Caki2 (cell line): ENCODE results near the gene NUP43. TPM values are rescaled to one million over a fixed set of nuclear protein-coding genes. Genes with fewer than 3 reads are reported as not detected.
"Not testable (repeated sequence)": the region's sequence is repeated elsewhere in the genome, so short reads cannot be mapped to it uniquely, and the experiment has no call there.

Experiments used
- DNase-seq: peaks from one replicate; pipeline ENCODE4 v3.0.0-alpha.2; 2015; ENCODE audit warnings: low read depth
- in situ Hi-C: cut with HindIII; loops from 2 replicates; pipeline ENCODE4 v1.10.0; 2016; ENCODE audit warnings: low sequenced_read_pairs, low pct_unique_long_range_greater_than_20kb, mixed read lengths
- total RNA-seq: library from RNA; depleted of rRNA; stranded (reverse); fragments of >200 nt; shearing (Covaris generic); gene quantifications from 2 replicates; pipeline ENCODE4 v1.2.3, GENCODE V29; 2014; ENCODE audit warnings: low replicate concordance; rRNA removed

NUP43 gene
- total RNA-seq, 1 experiment from 2014 or later = 28.2 TPM

DNA sequence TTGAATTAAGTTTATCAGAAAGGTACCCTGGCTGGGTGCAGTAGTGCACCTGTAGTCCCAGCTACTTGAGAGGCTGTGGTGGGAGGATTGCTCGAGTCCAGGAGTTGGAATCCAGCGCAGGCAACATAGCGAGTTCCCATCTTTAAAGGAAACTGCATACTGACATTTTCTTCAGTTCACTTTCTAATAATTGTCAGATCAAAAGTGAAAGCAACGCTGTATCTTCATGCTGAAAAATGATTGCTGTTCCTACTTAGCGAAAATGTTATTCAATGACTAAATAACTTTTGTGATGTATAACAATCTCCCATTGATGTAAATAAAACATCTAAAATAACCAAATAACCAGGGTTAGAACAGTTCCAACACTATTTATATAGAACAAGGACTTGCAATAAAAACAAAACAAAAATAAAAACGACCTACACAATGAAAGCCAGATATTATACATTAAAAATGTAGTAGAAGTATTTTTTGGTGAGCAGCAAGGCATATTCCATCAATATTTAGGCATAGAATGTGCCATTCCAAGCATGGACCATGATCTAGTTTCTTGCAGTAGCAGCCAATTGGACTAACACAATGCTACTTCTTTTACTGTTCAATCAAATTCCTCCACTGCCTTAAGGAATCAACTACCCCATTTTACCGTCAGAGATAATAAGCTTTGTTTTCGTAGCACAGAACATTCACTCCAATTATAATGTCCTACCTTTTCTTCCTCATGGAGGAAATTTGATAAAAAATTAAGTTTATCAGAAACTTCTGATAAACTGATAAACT, 30.0 kb downstream of the NUP43 start:
- in situ Hi-C loops = no loop called here
- DNase-seq = no peak

DNA sequence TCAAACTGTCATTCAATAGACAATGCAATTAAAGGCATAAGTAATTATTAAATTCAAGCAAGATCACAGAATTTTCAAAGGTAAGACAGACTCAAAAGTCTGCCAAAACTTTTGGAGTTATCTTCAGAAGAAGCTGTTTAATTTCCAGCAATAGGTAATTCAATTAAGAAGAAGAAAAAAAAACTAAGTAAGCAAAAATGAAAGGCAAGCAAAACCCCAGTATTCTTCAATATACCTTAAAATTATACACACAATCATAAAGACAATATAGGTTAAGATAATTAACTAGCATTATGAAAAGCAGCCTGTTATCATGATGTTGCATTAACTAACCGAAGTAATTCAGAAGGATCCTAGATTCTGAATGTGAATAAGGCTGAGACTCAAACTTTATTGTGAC, 31.9 kb downstream of the NUP43 start:
- DNase-seq = no peak
- in situ Hi-C loops = no loop called here

DNA sequence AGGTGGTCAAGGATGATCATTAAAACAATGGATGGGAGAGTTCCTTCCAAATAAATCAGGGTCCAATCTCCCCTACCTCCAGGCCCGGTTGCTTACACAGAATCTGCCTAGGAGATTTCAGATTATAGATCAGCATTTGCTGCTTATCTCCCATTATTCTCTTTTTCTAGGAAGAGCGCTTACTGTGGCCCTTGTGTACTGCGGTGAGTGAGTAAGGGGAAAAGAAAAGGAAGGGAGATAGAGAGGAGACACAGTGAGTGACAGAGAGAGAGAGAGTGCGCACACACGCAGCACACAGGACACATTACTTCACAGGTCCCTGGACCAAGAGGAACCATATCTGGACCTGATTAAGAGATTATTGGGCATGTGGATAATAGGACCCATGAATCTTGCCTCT, 34.6 kb downstream of the NUP43 start:
- no peak for DNase-seq
- in situ Hi-C loops = no loop called here

DNA sequence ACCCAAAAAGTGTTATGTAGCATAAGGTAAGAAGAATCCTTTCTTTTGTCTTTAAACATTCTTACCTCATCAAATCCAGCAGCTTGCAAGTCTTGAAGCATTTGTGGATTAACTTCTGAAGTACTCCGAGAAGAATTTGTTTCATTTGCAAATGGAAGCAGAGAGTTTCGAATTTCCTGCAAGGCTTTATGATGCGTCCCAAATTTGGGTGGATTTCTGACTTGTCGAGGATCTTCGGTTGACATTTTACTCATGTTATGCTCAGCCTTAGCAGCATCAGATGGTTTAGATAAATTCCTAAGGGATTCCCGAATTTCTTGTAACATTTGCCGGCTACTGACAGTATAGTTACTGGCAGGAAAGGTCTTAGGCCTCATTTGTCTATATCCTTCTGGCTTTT, 44.6 kb downstream of the NUP43 start:
- in situ Hi-C loops = no loop called here
- no peak for DNase-seq

DNA sequence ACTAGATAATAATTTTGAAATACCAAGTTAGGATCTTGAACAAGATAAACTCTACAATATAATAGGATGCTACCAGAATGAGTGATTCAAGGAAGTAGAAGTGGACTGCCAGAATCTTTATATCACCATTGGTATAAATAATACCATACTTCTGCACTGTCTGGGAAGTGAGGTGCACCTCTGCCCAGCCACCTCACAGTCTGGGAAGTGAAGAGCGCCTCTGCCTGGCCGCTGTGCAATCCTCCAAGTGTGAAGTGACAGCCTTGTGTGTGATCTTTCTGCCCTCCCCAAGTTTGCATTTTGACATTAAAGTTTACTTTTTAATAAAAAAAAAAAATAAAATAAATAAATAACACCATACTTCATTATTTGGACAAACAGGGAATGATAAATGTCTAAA, 47.2 kb downstream of the NUP43 start:
- in situ Hi-C loops = no loop called here
- DNase-seq = no peak

DNA sequence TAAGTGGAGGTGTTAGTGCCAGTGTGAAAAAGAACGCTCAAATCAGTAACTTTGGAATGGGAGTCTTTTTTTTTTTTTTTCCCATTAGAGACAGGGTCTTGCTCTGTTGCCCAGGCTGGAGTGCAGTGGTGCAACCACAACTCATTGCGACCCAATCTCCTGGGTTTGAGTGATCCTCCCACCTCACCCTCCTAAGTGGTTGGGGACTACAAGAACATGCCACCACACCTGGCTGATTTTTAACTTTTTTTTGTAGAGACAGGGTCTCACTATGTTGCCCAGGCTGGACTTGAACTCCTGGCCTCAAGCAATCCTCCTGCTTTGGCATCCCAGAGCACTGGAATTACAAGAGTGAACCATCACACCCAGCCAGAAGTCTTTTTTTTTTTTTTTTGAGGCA, 48.2 kb downstream of the NUP43 start:
- no peak for DNase-seq
- in situ Hi-C loops = no loop called here

DNA sequence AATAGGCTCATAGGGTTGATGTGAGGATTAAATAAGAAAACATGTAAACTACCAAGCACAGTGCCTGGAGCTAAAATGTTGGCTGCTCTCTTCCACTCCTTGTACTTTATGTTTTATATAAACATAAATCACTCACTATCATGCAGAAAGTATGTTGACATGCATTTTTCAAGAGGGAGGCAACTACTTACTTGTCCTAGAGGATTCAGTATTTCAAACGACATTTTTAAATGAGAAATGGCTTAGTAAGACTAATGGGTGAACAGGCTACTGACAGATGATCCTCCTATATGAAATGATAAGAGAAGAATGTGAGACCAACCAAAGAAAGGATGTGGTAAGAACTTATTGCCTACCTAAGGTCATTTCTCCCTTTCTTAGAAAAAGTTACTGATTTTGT, 49.4 kb downstream of the NUP43 start:
- DNase-seq = no peak
- in situ Hi-C loops = no loop called here

DNA sequence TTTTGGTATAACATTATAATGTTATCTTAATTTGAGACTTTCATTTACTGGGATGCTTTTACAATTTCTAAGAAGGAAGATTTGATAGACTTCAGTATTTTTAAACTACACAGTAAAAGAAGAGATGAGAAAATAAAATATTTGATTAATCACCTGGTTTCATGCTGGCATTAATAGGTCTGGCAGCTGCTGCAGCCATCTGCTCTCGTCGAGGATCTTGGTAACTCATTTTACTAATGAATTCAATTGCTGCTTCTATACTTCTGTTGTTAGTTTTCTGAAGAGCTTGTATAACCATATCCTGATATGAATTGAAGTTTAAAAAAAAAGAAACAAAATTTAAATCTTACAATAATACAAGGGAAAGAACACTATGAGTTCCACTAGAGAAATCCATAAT, 51.4 kb downstream of the NUP43 start:
- in situ Hi-C loops = no loop called here
- DNase-seq = no peak

DNA sequence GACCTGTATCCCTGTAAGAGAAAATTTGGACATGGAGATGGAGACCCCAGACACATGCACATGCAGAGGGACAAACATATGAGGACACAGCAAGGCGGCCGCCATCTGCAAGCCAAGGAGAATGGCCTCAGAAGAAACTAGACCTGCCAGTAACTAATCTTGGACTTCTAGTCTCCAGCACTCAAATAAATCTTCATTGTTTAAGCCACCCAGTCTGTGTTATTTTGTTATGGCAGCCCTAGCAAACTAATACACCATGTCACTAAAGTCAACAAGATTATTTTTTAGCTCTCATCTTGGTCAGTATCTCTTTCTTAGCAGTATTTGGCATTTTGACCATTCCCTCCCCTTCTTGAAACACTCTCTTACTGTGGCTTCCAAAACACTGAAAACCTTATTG, 55.1 kb downstream of the NUP43 start:
- in situ Hi-C loops = no loop called here
- DNase-seq = no peak

DNA sequence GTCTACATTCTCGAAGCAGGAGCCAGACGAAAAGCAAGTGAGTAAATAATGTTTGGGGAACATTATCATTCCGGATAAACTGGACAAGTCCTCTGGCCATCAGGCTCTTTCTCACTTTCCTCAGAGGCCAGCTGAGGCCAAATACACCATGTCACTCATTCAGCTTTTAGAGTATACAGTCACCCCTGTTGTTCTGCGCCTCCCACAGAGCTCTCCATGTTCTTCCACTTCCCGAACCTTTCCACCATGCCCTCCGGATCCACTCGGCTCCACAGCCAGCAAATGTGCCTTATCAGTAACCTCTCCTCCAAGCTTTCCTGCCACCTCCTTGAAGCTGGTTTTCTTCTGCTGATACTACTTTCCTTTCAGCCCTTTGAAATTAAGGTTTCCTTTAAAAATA, 60.1 kb downstream of the NUP43 start:
- in situ Hi-C loops = no loop called here
- DNase-seq = no peak

DNA sequence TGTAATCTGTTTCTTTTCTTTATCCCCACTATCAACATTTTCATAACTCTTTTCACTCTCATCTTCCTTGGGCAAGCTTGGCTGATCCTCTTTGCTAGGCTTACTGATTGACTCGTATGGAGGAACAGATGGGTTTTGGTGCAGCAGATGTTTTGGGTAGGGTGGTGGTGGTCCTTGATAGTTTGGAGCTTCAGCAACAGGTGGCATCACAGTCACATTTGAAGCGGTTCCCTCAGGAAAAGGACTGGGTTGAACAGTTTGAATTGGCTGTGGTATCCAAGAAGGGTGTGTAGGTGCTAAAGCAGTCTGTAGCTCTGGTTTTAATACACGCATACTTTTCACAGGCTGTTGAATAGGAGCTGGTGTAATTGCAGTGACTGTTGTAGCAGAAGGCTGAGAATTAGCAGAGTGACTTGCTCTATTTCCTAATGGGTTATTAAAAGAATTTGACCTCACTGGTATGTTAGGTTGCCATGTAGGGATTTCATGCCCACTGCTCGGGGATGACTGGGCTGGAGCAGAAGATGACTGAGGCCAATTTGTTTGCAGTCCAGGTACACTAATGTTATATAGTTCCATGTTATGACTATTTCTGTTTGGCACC, 63.0 kb downstream of the NUP43 start:
- no peak for DNase-seq

DNA sequence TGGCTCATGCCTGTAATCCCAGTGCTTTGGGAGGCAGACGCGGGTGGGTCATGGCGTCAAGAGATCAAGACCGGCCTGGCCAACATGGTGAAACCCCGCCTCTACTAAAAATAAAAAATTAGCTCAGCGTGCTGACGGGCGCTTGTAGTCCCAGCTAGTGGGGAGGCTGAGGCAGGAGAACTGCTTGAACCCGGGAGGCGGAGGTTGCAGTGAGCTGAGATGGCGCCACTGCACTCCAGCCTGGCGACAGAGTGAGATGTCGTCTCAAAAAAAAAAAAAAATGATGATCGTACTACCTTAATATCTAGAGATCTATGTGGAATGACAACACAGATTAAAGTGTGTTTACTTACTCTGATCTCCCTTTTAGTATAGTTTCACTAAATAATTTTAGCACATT, 64.5 kb downstream of the NUP43 start:
- DNase-seq, in situ Hi-C loops: not testable (repeated sequence)

More for the DNA sequence above, 63.0 kb downstream of the NUP43 start:
- in situ Hi-C loops = no loop called here

DNA sequence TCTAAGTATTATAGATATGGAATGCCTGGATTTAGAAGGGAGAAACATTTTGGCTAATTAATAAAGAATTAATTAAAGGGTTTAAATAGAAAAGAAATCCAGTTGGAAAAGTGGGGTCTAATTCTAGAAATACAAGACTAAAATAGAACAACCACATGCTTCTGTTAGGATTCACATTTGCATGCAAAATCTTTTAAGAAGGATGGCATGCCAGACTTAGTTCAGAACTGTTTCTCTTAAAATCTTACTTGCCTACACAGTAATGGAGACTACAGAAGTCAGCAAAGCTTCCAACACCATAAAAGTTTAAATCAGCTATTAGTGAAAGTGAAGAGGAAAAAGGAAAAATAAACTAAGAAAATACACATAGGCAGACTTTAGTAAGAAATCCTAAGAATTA, 65.1 kb downstream of the NUP43 start:
- DNase-seq = no peak
- in situ Hi-C loops = no loop called here

DNA sequence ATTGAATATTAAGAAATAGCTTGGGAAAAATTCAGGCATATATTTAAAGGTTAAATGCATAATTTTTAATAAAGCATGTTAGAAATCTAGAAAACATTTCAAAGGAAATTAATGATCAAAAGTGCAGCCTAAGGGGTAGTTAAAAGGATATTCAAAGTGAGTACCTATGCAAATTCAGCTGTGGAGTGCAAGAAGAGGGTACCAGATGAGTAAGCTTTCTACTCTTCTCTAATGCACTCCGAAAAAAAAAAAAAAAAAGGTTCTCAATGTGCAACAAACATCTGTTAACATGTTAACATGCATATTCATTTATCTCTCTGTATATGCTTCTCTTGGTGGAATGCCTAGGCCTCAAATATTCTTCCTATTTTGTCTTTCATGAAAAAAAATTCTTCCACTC, 65.8 kb downstream of the NUP43 start:
- in situ Hi-C loops = no loop called here
- no peak for DNase-seq

Other genes with a start within 250 kb of the NUP43 start
- gene PPIL4, start 200.5 kb downstream of the NUP43 start, total RNA-seq = 24.2 and 40.2 TPM in 2 replicates
- 56.2 and 71.1 TPM in 2 replicates for gene GINM1, start 180.2 kb downstream of the NUP43 start, total RNA-seq
- 21.3 and 22.5 TPM in 2 replicates for gene KATNA1, start 97.8 kb downstream of the NUP43 start, total RNA-seq
- 5.5 TPM in 2 replicates for gene LATS1, start 28.4 kb downstream of the NUP43 start, total RNA-seq
- gene PCMT1, start 3.2 kb upstream of the NUP43 start, total RNA-seq = 67.4 and 85.4 TPM in 2 replicates
- gene LRP11, start 117.8 kb upstream of the NUP43 start, total RNA-seq = 18.8 and 23.2 TPM in 2 replicates
- not detected in 2 replicates for gene RAET1E, start 151.6 kb upstream of the NUP43 start, total RNA-seq
- not detected in 2 replicates for gene RAET1G, start 176.6 kb upstream of the NUP43 start, total RNA-seq
- gene ULBP2, start 195.5 kb upstream of the NUP43 start, total RNA-seq = 7.1 and 8.8 TPM in 2 replicates
- gene ULBP1, start 217.4 kb upstream of the NUP43 start, total RNA-seq = 0.57 and 0.64 TPM in 2 replicates